GM12874 (cell line): ENCODE measurements around the gene CLEC3B.

ENCODE experiments used
- CTCF ChIP-seq: IDR thresholded peaks from 2 replicates; pipeline ENCODE4 v1.5.1; 2011; ENCODE audit warnings: low read depth, mild to moderate bottlenecking, control low read depth, low read length, moderate library complexity; ENCODE audit not compliant: insufficient read depth

Gene CLEC3B

GRCh38 chr3:44999782-45000181 lies 26.3 kb upstream of the CLEC3B start:
- no peak for TF ChIP-seq CTCF

GRCh38 chr3:45000823-45001222 lies 25.3 kb upstream of the CLEC3B start:
- no peak for TF ChIP-seq CTCF

GRCh38 chr3:45001738-45002137 lies 24.4 kb upstream of the CLEC3B start:
- no peak for TF ChIP-seq CTCF

- no peak for TF ChIP-seq CTCF
These were observed 23.9 kb upstream of the CLEC3B start for GRCh38 chr3:45002139-45002660.

- TF ChIP-seq CTCF, result no peak
These were observed 23.4 kb upstream of the CLEC3B start for GRCh38 chr3:45002720-45003119.

GRCh38 chr3:45003406-45003805 lies 22.7 kb upstream of the CLEC3B start:
- no peak for TF ChIP-seq CTCF

- TF ChIP-seq CTCF, result no peak
These were observed 22.2 kb upstream of the CLEC3B start for GRCh38 chr3:45003859-45004258.
